HG03045 (cell line): Measurements from ENCODE around the gene RNF220.

ENCODE experiments used
- ATAC-seq: cut with Tn5 transposase; IDR thresholded peaks from one replicate; pipeline ENCODE4 v1.9.1; 2021; ENCODE audit warnings: mild to moderate bottlenecking, moderate library complexity; ENCODE audit not compliant: unreplicated experiment

Gene RNF220

DNA sequence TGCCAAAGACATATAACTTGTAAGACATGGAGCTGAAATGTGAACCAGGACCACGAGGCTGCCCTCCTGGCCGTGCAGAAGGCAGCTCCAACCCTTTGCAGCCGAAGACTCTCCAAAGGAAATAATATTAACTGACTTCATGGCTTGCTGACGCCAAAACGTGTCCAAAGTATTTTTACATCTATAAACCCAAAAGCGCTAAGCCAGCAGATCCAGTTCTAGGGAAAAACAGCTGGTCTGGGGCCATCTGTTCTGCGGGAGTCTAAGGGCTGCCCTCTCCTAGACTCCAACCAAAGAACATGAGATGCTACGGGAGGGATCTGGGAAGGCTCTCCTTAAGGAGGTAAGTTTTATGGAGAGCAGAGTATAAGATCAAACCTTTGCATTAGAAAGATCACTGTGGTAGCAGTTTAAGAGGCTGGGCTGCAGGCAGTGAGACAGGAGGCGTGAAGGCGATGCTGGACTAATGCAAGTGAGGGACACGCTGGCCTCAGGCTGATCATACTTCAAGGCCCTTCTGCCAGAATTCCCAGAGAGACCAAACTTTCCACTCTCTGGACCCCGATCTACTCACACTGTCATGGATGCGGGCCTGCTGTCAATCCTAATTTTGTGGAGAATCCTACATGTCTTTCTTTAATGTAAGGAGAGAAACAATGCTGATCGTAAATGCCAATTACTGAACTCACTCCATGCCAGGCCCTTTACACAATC, 268.1 kb downstream of the RNF220 start:
- no peak for ATAC-seq

DNA sequence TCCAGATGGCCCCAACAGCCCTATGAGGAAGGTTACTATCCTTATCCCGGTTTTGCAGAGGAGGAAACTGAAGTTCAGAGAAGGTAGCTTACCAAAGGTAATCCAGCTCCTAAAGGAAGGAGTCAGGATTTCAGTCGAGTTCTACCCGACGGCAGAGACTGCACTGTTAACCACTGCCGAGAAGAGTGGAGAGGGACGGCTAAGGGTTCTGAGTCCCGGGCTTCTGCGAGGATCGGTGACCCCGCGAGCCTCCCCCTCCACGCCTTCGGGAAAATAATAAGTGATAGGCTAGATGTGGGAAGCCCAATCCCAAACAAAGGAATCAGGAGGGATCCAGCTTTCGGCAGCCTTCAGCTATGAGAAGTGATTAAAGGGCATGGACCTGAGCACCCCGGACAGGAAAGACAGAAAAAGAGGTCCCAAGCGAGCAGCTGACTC, 268.6 kb downstream of the RNF220 start:
- ATAC-seq: peak; percentile 1

DNA sequence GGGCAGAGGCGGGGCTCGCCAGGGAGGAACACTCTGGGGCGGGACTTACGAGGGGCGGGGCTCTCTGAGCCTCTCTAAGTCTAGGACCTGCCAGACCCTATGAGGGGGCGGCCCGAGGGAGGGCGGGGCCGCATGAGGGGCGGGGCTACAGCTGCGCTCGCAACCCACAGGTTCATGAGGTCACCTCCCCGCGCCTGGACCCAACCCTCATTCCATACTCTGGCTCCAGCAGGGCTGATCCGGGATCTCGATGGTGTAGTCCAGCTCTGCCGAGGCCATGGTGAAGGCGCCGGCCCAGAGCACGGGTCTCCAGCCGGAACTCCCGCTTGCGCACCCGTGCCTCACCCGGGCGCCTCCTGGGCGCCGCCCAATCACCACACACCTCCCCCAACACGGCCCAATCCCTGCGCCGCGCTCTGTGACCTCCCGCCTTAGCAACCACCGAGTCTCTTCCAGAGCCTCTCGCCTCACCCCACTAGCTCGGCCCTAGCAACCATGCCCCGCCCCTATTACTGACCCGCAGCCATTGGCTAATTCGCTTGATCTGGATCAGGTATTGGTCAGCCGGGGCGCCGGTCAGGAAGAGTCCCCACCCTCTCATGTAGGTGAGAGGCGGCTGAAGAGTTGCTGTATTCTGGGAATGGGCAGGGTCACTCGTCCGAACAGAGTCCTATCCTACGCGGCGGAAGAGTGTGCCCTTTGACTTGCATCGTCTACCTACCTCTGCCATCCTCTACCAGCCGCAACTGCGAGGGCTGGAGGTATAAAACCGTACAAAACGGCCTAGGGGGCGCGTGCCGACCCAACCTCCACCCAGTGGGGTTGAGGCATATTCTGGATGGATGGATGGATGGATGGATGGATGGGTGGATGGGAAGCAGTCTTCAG, 269.3 kb downstream of the RNF220 start, which contains the start of the genes ARMH1 and TMEM53:
TSS of gene ARMH1 (plus strand) at position 602 of the 888 bp plus-strand sequence. CDS start 14,984 bp downstream, outside the sequence.
TSS of gene TMEM53 (minus strand) at position 369 of the 888 bp plus-strand sequence. CDS start at position 279, 90 bp downstream.
- ATAC-seq: peak; percentile 92

DNA sequence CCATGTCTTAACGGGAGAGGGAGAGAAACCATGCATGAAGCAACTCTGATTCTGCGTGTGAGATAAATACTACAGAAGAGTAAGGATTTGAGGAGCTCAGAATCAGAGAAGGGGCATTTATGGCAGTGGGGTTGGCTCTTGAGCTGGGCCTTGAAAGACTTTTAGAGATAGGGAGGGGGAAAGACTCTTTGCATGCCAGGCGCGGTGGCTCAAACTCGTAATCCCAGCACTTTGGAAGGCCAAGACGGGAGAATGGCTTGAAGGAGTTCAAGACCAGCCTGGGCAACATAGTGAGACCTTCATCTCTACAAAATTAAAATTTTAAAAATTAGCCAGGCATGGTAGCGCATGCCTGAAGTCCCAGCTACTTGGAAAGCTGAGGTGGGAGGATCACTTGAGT, 270.1 kb downstream of the RNF220 start:
- ATAC-seq: no peak

DNA sequence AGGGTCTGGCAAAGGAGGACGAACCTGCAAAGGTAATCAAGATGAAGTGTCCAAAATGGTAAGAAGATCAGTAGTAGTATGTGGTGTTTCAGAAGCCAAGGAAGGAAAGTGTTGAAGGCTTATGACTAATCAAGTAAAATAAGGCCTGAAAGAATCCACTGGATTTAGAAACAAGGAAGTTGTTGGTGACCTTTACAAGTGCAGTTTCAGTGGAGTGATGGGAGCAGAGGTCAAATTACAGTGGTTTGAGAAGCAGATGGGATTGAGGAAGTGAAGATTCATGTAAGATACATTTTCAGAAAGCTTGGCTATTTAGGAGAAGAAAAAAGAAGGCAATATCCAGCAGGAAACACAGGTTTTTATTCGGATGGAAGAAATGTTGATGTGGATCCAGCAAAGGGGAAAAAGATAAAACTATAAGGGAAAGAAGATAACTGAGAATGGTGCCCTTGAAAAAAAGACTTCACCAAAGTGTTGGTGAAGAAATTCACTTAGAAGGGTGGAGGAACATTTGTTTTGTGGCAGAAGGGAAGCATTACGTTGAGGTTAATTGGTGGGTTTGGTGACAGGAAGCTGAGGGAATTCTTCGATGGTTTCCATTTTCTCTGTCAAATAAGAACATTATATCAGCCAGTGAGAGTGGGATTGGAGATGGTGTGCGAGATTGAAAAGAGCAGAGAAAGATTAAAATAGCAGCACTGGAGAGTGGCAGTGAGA, 271.6 kb downstream of the RNF220 start:
- ATAC-seq: no peak

DNA sequence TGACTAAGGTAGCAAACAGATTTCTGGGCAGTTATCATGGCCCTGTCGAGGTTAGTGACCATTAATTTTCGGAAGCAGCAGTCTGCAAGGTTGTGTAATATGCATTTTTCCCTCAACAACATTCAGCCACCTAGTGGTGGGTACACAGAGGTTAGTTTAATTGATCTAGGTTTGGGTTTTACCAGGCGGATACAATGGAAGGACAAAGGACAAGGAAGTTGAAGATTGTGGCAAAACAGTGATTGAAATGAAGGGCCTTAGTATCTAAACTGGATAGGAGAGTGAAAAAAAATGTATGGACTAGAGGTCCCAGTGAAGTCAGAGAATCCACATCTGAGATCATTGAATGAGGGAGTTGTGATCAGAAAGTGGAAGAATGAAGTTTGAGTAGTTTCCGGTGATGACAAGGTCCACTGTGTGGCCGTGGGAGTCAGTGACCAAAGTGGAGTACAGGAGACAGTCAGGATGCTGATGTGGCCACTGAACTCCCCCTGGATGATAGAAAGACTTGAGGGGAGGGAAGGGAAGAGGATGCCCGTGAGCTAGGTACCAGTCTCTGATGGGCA, 272.2 kb downstream of the RNF220 start:
- ATAC-seq: no peak

DNA sequence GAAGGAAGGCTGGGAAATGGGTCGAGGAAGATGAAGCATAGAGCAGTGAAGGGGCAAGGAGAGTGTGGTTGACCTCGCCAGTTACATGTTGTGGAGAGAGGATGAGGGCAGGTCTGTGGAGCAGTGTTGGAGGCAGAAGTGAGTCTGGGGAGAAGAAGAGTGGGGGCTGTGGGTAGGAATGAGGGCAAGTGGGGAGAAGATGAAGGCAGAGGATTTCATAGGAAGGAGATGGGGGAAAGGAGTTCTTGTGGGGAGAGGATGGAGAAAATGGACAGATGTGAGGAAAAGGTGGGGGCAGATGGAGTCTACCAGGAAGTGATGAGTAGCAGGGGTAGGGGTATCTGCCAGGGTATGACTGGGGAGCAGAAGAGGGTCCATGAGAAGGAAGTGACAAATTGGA, 273.1 kb downstream of the RNF220 start:
- no peak for ATAC-seq

DNA sequence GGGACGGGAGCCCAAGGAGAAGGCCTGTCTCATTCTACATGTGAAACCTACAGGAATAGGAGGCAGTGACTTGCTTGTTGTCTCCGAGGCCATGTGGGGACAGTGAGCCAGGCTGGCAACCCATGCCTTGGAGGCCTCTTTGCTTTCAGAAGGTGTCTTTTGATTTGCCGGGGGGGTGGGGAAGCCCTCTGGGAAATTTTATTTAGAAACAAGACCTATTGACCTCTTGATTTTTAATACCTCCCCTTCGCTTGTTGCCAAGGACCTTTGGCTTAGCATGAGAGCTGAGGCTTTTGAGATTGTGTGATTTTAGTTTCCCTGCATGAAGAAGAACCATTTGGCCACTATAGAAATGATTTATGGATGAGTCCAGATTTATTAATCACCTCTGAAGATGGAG, 273.6 kb downstream of the RNF220 start:
- ATAC-seq: no peak

DNA sequence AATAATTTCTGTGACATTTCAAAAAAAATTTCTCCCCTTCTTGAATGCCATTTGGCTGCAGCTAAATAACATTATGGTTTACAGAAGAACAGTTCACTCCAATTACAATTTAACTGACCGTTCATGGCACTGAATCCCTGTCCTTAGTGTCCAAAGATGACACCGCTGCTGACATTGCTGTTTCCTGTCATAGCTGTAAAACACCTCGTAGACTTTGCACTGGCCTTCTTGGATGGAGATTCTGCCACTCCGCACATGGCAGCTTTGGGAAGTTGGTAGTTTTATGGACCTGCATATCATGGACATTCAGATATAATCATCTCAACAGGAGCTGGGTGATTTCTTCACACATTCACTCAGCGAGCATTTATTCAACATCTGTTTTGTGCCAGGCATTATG, 274.4 kb downstream of the RNF220 start:
- ATAC-seq: no peak

DNA sequence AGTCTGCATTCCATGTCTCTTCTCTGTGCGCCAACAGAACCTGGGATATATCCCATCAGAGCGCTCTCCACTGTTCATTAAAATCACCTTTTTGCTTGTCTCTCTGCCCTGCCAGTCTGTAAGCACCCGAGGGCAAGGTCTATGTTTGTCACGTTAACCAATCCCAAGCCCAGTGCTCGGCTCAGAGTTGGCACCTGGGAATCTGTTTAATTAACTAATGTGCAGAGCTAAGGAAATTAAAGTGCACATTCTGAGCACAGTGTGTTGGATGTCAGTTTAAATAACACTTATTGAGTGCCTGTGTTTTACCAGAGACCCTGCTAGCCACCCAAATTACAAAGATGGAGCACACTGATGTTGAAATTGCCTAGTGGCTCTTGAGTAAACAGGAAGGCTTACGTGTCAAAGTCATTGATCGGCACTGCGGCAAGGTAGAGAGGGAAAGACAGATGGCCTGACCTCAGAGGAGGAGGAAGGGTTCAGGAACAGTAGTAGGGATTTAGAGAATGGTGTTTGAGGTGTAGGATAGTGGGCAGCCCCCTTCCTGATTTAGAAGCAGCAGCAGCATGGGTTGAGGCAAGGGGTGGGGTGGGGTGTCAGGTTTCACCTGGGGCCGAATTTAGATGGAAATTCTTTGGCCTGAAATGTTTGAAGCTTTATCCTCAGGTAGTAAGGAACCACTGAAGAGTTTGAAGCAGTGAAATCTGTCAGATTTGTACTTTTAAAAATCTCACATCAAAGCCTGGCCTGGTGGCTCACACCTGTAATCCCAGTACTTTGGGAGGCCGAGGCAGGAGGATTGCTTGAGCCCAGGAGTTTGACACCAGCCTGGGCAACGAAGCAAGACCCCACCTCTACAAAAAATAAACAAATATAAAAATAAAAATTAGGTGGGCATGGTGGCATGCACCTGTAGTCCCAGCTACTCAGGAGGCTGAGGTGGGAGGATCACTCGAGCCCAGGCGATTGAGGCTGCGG, 277.1 kb downstream of the RNF220 start:
- ATAC-seq: no peak

DNA sequence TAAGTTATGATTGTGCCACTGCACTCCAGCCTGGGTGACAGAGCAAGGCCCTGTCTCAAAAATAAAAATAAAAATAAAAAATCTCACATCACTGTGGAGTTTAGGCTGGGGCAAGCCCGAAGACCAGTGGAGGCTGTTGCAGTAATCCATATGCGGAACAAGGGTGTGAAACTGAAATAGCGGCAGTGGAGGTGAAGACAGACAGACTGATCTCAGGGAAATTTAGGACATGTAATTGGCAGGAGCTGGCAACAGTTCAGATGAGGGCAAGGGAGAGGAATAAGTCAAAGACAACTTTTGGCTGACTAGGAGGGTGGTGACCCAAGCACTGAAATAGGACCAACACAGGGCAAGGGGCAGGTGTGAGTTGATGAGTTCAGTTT, 277.8 kb downstream of the RNF220 start:
- ATAC-seq: no peak

DNA sequence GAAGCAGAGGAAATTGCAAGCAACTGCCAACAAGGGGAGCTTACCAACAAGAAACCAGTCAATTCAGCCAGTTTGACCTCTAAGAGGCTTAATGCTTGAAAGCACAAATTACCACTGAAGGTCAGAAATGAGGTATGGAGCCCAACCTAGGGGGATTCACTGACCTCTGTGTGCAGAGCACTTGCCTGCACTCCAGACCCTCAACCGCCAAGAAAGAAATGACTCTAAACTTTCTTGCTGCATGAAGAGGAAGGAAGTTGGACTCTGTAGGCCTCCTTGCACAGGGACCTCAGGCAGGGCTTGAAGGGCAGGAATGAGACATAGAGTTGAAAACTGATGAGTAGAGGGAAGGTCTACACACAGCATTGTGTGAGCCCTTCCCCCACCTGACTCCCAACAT, 279.5 kb downstream of the RNF220 start:
- peak; percentile 79 for ATAC-seq

DNA sequence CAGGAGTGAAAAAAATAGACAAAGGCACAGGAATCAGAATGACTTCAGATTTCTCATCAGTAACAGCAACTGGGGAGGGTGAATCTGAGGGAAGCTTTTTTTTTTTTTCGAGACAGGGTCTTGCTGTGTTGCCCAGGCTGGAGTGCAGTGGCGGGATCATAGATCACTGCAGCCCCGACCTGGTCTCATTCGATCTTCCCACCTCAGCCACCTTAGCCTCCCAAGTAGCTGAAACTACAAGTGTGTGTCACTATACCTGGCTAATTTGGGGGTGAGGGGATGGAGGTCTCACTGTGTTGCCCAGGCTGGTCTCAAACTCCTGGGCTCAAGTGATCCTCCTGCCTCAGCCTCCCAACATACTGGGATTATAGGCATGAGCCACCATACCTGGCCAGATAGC, 280.2 kb downstream of the RNF220 start:
- ATAC-seq: no peak

DNA sequence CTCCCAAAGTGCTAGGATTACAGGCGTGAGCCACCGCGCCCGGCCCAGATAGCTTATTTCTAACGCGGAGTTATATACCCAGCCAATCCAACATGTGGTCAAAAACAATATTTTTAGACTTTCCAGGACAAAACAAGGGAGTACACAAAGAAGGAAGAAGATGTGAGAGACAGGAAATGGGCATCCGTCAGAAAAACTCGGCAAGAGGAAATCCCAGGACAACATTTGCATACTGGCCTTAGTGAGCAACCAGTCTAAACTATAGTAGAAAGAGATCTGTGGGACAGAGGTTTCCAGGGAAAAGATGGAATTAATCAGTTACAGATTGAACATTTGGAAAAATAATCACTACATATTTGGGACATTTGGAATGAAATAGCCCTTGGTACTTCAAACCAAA, 280.8 kb downstream of the RNF220 start:
- ATAC-seq: no peak

DNA sequence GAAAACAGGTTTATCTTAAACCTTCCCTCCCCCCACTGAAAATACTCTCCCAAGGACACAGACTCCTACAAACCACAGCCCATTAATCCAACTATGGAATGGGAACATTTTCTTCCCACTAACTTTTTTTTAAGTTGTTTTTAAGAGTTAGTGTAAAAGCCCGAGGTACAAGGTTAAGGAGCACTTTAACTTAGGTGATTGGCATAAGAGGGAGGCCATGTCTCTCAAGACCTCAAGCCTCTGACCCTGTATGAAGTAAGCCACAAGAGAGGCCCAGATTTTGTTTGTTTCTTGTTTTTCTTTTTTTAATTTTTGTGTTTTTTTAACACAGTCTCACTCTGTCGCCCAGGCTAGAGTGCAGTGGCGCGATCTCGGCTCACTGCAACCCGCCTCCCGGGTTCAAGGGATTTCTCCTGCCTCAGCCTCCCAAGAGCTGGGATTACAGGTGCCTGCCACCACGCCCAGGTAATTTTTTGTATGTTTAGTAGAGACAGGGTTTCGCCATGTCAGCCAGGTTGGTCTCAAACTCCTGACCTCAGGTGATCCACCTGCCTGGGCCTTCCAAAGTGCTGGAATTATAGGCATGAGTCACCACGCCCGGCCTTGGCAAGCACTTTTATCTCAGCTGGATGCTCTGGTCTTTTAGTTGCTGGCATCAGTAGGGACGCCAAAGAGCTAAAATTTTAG, 283.8 kb downstream of the RNF220 start:
- no peak for ATAC-seq

DNA sequence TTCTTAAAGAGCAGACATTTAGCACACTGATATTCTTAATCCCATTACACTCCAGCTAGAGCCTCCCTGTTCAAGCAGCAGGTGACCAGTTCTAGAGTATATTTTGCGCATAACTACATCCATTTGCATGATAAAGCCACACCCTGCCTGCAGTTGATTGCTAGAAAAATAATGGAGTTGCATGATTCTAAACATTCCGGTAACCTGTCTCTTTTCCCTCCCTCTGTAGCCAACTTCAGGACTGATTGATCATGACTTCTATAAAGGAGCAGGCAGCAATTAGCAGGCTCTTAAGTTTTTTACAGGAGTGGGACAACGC, 284.4 kb downstream of the RNF220 start:
- ATAC-seq: no peak

DNA sequence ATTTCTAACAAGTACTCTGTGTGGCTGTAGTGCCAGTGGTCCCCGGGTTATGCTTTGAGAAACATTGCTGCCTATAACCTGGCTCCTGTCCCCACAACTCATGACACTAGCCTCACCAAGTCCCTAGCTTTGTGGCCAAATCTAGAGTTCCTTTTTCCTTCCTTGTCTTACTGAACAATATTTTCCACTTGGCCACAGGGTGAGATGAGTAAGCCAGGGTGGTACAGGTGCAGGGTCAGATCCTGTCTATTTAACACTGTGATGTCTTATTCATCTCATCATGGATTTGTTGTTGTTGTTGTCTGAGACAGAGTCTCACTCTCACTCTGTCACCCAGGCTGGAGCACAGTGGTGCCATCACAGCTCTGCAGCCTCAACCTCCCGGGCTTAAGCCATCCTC, 288.1 kb downstream of the RNF220 start:
- no peak for ATAC-seq

DNA sequence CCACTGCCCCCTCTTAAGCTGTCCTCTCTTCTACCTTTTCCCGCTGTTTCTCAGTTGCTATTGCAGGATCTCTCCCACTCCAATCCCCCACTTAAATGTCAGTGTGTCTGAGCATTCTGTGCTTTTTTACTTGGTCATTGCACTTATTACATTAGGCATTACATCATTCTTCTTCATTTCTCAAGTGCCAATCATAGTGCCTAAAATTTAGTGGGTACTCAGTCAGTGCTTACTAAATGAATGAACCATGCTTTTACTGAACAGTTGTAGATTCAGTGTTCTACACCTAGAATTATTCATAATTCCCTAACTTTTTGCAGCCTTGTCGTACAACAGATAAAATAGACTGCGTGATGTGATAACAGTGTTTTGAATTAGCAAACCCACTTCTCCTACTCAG, 288.8 kb downstream of the RNF220 start:
- no peak for ATAC-seq

DNA sequence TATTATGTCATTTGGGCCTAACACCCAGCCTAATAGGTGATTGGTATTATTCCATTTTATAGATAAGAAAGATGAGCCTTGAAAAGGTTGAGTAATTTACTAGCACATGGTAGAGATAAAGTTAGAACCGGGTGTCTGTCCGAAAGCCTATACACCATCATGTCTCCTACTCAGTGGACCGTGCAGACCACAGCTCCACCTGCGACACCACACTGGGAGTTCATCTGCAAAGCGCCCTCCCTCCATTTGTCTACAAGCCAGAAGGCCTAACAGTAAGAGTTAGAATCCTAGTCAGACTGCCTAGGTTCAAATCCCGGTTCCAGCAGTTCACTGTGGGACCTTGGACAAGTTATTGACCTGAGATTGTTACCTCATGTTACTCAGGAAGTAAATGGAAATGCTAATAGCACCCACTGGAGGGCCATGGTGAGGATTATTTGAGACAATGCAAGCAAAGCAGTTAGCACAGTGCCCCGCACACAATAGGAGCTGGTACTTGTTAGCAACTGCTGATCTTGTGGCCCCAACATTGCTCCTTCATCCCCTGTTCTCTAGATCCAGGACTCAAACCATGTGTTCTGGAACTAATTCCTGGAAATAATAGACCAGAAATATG, 289.9 kb downstream of the RNF220 start:
- peak; percentile 65 for ATAC-seq
